HPDE6-E6E7 (cell line): ENCODE data around the gene TRERF1.
"Not testable (repeated sequence)": the region's sequence is repeated elsewhere in the genome, so short reads cannot be mapped to it uniquely, and the experiment has no call there.

Experiments used
- DNase-seq: peaks from one replicate; pipeline ENCODE4 v3.0.0; 2011; ENCODE audit warnings: missing footprints; ENCODE audit errors: extremely low spot score

The TRERF1 gene, protein sequence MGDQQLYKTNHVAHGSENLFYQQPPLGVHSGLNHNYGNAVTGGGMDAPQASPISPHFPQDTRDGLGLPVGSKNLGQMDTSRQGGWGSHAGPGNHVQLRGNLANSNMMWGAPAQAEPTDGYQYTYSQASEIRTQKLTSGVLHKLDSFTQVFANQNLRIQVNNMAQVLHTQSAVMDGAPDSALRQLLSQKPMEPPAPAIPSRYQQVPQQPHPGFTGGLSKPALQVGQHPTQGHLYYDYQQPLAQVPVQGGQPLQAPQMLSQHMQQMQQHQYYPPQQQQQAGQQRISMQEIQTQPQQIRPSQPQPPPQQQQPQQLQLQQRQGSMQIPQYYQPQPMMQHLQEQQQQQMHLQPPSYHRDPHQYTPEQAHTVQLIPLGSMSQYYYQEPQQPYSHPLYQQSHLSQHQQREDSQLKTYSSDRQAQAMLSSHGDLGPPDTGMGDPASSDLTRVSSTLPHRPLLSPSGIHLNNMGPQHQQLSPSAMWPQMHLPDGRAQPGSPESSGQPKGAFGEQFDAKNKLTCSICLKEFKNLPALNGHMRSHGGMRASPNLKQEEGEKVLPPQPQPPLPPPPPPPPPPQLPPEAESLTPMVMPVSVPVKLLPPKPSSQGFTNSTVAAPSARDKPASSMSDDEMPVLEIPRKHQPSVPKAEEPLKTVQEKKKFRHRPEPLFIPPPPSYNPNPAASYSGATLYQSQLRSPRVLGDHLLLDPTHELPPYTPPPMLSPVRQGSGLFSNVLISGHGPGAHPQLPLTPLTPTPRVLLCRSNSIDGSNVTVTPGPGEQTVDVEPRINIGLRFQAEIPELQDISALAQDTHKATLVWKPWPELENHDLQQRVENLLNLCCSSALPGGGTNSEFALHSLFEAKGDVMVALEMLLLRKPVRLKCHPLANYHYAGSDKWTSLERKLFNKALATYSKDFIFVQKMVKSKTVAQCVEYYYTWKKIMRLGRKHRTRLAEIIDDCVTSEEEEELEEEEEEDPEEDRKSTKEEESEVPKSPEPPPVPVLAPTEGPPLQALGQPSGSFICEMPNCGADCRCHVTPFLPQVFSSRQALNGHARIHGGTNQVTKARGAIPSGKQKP (N-terminal part only)

DNA sequence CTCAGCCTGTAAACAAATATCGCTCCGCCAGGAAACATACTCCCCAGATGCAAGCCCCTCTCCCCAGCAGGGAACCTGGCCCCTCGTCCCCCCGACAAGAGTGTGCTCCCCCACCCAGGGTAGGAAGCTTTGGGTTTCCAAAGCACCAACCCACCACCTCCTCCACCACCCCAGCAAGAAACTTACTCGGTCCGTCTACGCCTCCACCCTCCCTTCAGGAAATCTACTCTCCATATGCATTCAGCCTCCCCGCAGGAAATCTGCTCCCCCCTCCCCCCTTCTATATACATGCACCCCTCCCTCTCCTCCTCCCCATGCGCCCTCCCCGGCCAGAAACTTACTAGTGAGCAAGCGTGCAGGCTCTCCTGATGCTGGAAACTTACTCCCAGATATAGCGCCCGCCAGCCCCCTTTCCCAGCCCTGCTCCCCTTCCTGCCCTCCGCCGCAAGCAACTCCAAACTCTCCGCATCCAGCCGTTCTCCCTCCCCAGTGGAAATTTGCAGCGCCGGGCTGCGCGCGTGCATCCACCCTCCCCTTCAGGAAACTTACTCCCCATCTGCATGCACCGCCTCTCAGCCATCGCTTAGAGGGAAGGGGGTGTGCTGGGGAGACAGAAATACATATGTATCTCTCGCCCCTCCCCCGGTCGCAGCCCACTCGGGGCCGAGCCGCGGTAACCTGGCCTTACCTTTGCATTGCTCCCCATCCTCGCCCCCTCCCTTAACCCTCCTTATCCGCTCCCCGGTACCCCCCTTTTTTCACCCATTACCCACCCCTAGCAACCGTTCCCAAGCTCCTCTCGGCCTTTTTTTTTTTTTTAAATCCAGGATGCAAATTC is at the start of gene TRERF1:
TRERF1 (minus strand) TSS at position 594 of the 838 bp plus-strand sequence. CDS start 182,336 bp downstream, outside the sequence.
- peak; percentile 81 for DNase-seq

DNA sequence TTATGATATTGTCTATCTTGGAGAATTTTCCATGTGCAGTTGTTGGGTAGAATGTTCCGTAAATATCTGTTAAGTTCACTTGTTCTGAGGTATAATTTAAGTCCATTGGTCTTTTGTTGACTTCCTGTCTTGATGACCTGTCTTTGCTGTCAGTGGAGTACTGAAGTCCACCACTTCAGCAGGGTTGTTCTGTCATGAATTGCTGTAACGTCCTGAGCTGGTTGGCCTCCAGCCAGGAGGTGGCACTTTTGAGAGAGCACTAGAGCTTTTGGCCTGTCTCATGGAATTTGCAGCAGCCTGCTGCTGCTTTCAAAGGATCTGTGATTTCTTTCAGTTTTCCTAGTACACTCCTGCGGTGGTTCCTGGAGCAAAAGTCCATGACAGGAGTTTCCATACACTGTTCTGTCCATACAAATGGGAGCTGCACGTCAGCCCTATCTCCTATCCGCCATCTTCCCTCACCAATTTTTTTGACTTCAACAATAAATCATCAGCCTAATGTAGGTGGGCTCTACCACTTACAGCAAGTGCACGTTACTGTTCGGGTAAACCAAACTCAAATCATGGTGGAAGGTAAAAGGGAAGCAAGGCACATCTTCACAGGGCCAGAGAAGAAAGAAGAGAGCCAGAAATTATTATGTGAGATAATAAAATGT is 46.9 kb upstream of the TRERF1 start:
- DNase-seq = no peak

GRCh38 chr6:42493914-42494539 is 42.3 kb upstream of the TRERF1 start:
- no peak for DNase-seq

DNA sequence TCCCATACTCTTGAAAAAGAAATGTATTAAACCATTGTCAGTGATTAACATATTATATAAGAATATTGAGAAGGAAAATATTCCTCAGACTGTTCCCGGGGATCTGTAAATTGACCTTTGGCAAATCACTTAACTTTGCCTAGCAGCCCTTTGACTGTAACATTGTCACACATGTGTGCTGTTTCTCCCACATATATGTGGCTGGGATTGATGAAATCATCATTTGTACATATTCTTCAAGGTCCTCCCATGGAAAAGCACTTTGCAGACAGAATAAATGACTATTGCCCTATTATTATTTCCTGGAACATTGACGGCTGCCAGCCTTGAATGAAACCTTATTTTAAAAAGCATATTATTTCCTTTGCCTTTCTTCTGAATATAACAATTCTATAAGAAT is 36.4 kb upstream of the TRERF1 start:
- no peak for DNase-seq

GRCh38 chr6:42484261-42484660 is 32.5 kb upstream of the TRERF1 start:
- DNase-seq = no peak

GRCh38 chr6:42482174-42482573 is 30.4 kb upstream of the TRERF1 start:
- no peak for DNase-seq

DNA sequence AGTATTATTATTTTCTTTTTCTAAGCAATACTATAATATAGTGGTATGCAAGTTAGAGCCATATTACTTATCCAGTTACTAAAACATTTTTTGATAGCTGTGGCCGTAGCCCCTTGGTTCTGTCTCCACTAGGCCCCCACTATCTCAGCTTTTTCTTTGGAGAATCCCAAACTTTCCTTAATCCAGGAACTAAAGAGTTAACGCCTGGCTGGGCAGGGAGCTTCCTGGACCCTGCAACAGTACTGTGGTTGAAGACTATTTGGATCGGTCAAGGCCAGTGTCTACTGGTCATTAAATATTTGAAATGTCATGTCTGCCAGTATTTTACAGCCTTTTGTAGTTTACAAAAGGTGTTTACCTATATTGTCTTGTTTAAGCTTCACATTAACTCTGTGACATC is 20.0 kb upstream of the TRERF1 start:
- DNase-seq = no peak

- DNase-seq = no peak
These were observed 19.4 kb upstream of the TRERF1 start for GRCh38 chr6:42471142-42471541.

- DNase-seq = no peak
These were observed 16.5 kb upstream of the TRERF1 start for GRCh38 chr6:42468273-42468672.

GRCh38 chr6:42467651-42468050 is 15.9 kb upstream of the TRERF1 start:
- no peak for DNase-seq

- DNase-seq = not testable (repeated sequence)
These were observed 14.7 kb upstream of the TRERF1 start for GRCh38 chr6:42466470-42466869.

GRCh38 chr6:42462474-42462972 is 10.8 kb upstream of the TRERF1 start:
- no peak for DNase-seq

DNA sequence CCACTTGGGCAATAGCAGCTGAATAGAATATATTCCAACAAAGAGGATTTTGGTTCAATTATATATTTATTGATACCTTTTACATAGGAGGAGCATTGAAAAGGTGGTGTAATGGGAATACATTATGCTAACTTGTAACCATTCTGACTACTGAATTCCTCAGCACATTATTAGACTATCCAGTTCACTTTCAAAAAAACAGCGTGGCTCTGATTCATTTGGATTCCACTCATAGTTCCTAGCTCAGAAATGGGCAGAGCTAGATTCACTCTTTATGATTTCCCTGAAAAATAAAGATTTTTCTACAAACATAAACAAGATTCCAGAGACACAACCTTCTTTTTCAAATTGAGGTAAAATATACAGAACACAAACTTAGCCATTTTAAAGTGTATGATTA is 9.2 kb upstream of the TRERF1 start:
- DNase-seq = no peak

- DNase-seq = no peak
These were observed 8.2 kb upstream of the TRERF1 start for GRCh38 chr6:42459888-42460287.

GRCh38 chr6:42454428-42454791 is 2.7 kb upstream of the TRERF1 start:
- DNase-seq = no peak

GRCh38 chr6:42453654-42454427 is 2.1 kb upstream of the TRERF1 start:
- no peak for DNase-seq

GRCh38 chr6:42453031-42453653 is 1.4 kb upstream of the TRERF1 start:
- DNase-seq = peak; percentile 80

DNA sequence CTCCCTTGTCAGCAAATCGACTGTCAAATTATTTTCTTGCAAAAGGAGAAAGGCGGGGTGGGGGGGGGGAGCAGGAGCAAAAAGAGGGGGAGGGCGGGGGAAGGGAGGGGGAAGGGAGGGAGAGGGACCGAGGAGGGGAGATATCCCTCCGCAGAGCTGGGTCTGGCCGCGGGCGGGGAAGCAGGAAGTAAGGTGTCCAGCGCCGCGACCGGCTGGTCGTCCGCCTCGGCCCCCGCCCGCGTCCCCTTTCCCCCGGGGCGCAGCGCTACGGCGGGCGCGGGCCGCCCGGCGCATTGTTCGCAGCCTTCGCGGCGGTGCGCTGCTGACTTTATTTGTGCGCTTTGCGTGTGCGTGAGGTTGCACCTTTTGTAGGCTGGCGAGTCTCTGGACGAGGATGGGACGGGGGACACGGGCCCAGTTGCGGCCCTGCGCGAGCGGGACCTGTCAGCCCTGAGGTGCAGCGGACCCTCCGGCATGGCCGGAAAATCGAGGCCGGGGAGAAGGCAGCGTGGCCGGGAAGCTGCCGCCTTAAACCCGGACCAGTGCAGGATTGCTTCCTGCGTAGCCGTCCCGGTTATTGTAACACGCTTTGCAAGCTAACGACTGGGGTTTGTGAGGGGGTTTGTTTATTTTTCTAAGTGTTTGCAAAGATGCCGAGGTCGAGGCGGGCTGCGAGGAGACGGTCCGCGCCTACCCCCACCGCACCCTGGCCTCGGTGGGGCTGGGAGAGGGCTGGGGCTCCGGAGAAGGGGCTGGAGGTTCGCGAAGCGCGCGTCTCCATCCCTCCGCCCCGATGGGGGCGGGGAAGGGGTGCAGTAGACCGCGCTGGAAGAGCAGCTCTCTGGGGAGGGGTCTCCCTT is 675 bp upstream of the TRERF1 start:
- DNase-seq = peak; percentile 53
